KMS-11 (cell line): ENCODE measurements around the gene ACVR1B.

Experiments
- H2AFZ ChIP-seq: fragments of 200-600 bp; sonication (generic); 2 replicates; pipeline ENCODE4 v1.6.1; 2016; ENCODE audit warnings: antibody characterized with exemption, mixed run types, low read depth
- H3K27ac ChIP-seq: fragments of 200-600 bp; sonication (generic); 2 replicates; pipeline ENCODE4 v1.6.1; 2016; ENCODE audit warnings: mild to moderate bottlenecking, mixed run types
- H3K27me3 ChIP-seq: fragments of 200-600 bp; sonication (generic); 2 replicates; pipeline ENCODE4 v1.6.1; 2017; ENCODE audit warnings: mild to moderate bottlenecking, low read depth, mixed run types, moderate library complexity; ENCODE audit not compliant: insufficient read depth
- H3K36me3 ChIP-seq: fragments of 200-600 bp; sonication (generic); 2 replicates; pipeline ENCODE4 v1.6.1; 2017; ENCODE audit warnings: mild to moderate bottlenecking, mixed run types; ENCODE audit not compliant: insufficient read depth
- H3K4me1 ChIP-seq: fragments of 200-600 bp; sonication (generic); 2 replicates; pipeline ENCODE4 v1.6.1; 2016; ENCODE audit warnings: mild to moderate bottlenecking, low read depth, mixed run types; ENCODE audit not compliant: poor library complexity, severe bottlenecking
- H3K4me2 ChIP-seq: fragments of 200-600 bp; sonication (generic); 2 replicates; pipeline ENCODE4 v1.7.0; 2016; ENCODE audit warnings: mild to moderate bottlenecking, mixed run types
- H3K4me3 ChIP-seq: fragments of 200-600 bp; sonication (generic); IDR thresholded peaks from 2 replicates; pipeline ENCODE4 v1.6.1; 2017; ENCODE audit warnings: low read depth, low read length, mixed read lengths; ENCODE audit not compliant: insufficient read depth
- H3K79me2 ChIP-seq: fragments of 200-600 bp; sonication (generic); 2 replicates; pipeline ENCODE4 v1.6.1; 2016; ENCODE audit warnings: low read depth, mixed run types; ENCODE audit not compliant: insufficient read depth
- H3K9ac ChIP-seq: fragments of 200-600 bp; sonication (generic); 2 replicates; pipeline ENCODE4 v1.6.1; 2016; ENCODE audit warnings: mild to moderate bottlenecking, mixed run types
- H4K20me1 ChIP-seq: fragments of 200-600 bp; sonication (generic); 2 replicates; pipeline ENCODE4 v1.6.1; 2016; ENCODE audit warnings: mild to moderate bottlenecking, mixed run types; ENCODE audit not compliant: insufficient read depth
- CTCF ChIP-seq: fragments of 200-600 bp; sonication (generic); conservative IDR thresholded peaks from 2 replicates; pipeline ENCODE4 v1.6.1; 2017; ENCODE audit warnings: low read depth, mild to moderate bottlenecking, antibody characterized with exemption, low read length, moderate library complexity, mixed read lengths

Gene ACVR1B

GRCh38 chr12:52038447-52038846 lies 86.9 kb downstream of the ACVR1B start:
- Histone ChIP-seq H3K79me2 (no peaks in the 10 kb centered on the region), H4K20me1 (no peaks in the 10 kb centered on the region), H3K27ac (no peak overlapping the region), H3K9ac (no peak overlapping the region; the same call in 1 of the 2 replicates), H3K27me3 (no peaks in the 10 kb centered on the region), H3K4me2 (peak overlapping the region; percentile 78), H2AFZ (no peak overlapping the region), H3K4me3 (no peak overlapping the region), H3K4me1 (peaks cover 23% of the 10 kb centered on the region), H3K36me3 (no peaks in the 10 kb centered on the region)
- no peak for TF ChIP-seq CTCF

GRCh38 chr12:52041035-52041434 lies 89.5 kb downstream of the ACVR1B start:
- H3K4me2 ChIP-seq = no peak overlapping the region
- no peak overlapping the region for H3K4me3 ChIP-seq
- no peak overlapping the region for H3K9ac ChIP-seq
- no peaks in the 10 kb centered on the region for H3K27me3 ChIP-seq
- H3K4me1 ChIP-seq = peaks cover 21% of the 10 kb centered on the region
- no peak overlapping the region for H3K27ac ChIP-seq
- no peaks in the 10 kb centered on the region for H3K36me3 ChIP-seq
- H2AFZ ChIP-seq = no peak overlapping the region
- no peaks in the 10 kb centered on the region for H4K20me1 ChIP-seq
- no peaks in the 10 kb centered on the region for H3K79me2 ChIP-seq
- no peak for TF ChIP-seq CTCF

GRCh38 chr12:52041695-52042123 lies 90.2 kb downstream of the ACVR1B start:
- no peak overlapping the region for H3K4me3 ChIP-seq
- H3K36me3 ChIP-seq = no peaks in the 10 kb centered on the region
- no peak overlapping the region for H3K27ac ChIP-seq
- H3K27me3 ChIP-seq = no peaks in the 10 kb centered on the region
- H3K4me2 ChIP-seq = no peak overlapping the region
- H3K9ac ChIP-seq = no peak overlapping the region
- H4K20me1 ChIP-seq = no peaks in the 10 kb centered on the region
- no peak for TF ChIP-seq CTCF
- no peak overlapping the region for H2AFZ ChIP-seq
- H3K79me2 ChIP-seq = no peaks in the 10 kb centered on the region
- peaks cover 14% of the 10 kb centered on the region for H3K4me1 ChIP-seq

- no peak overlapping the region for H3K4me3 ChIP-seq
- no peak overlapping the region for H3K27ac ChIP-seq
- no peaks in the 10 kb centered on the region for H3K79me2 ChIP-seq
- H3K4me1 ChIP-seq = peaks cover 14% of the 10 kb centered on the region
- H4K20me1 ChIP-seq = no peaks in the 10 kb centered on the region
- no peak overlapping the region for H3K4me2 ChIP-seq
- no peak overlapping the region for H3K9ac ChIP-seq
- no peak overlapping the region for H2AFZ ChIP-seq
- no peak for TF ChIP-seq CTCF
- no peaks in the 10 kb centered on the region for H3K36me3 ChIP-seq
- no peaks in the 10 kb centered on the region for H3K27me3 ChIP-seq
Measured at GRCh38 chr12:52042706-52043385, 91.3 kb downstream of the ACVR1B start.
